Stomach smooth muscle (tissue), 2 donors: ENCODE measurements around the gene PNPLA6.

Experiments
- H3K27ac ChIP-seq: one replicate; pipeline ENCODE4 v1.7.0; 2013; ENCODE audit warnings: mild to moderate bottlenecking, low read length, inconsistent platforms
- H3K27me3 ChIP-seq, 2 donors: one replicate each; pipeline ENCODE4 v1.7.0; 2013; ENCODE audit warnings: low read length in 2 of 2; ENCODE audit not compliant: insufficient read depth in 2 of 2, control insufficient read depth in 1 of 2
- H3K36me3 ChIP-seq, 2 donors: one replicate each; pipeline ENCODE4 v1.7.0; 2013; ENCODE audit warnings: low read length in 2 of 2; ENCODE audit not compliant: control insufficient read depth in 2 of 2, insufficient read depth in 2 of 2
- H3K4me1 ChIP-seq: one replicate; pipeline ENCODE4 v1.7.0; 2013; ENCODE audit warnings: low read length; ENCODE audit not compliant: control insufficient read depth, insufficient read depth
- H3K4me3 ChIP-seq, 2 donors: one replicate each; pipeline ENCODE4 v1.7.0; 2013; ENCODE audit warnings: low read length in 2 of 2
- H3K9ac ChIP-seq, 2 donors: one replicate each; pipeline ENCODE4 v1.7.0; 2013; ENCODE audit warnings: low read length in 2 of 2, mild to moderate bottlenecking in 1 of 2
- H3K9me3 ChIP-seq, 2 donors: one replicate each; pipeline ENCODE4 v1.7.0; 2013; ENCODE audit warnings: low read length in 2 of 2; ENCODE audit not compliant: control insufficient read depth in 2 of 2
- donor health status: healthy.
- donor health status: Pancreatic carcinoma.

The PNPLA6 gene

DNA sequence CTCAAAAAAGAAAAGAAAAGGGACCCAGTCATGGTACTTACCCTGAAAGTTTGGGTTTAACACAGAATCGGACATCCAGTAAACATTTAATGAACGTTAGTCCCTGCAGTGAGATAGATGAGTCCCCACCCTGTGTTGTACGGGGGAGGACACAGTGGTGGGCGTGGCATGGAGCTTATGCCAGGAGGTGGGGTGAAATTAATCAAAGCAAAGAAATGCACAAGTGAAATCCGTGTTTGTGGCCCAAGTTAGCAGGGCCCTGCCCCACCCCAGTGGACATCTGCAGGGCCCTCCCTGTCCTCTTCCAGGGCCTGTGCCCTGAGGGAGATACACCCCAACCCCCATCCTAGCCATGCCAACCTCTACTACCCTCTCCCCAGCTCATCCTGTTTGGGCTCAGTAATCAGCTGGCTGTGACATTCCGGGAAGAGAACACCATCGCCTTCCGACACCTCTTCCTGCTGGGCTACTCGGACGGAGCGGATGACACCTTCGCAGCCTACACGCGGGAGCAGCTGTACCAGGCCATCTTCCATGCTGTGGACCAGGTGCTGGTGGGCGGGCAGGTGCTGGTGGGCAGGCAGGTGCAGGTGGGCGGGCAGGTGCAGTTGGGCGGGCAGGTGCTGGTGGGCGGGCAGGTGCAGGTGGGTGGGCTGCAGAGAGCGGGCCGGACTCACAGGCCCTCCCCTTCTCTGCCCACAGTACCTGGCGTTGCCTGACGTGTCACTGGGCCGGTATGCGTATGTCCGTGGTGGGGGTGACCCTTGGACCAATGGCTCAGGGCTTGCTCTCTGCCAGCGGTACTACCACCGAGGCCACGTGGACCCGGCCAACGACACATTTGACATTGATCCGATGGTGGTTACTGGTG lies 9.2 kb upstream of the PNPLA6 start:
- Histone ChIP-seq H3K27ac (no peak overlapping the region), H3K4me3 (no peak overlapping the region), H3K27me3 (no peaks in the 10 kb centered on the region), H3K4me1 (peaks cover 24% of the 10 kb centered on the region), H3K9me3 (no peaks in the 10 kb centered on the region), H3K36me3 (peaks cover 0 to 19% of the 10 kb centered on the region in 2 donors), H3K9ac (no peak overlapping the region)

DNA sequence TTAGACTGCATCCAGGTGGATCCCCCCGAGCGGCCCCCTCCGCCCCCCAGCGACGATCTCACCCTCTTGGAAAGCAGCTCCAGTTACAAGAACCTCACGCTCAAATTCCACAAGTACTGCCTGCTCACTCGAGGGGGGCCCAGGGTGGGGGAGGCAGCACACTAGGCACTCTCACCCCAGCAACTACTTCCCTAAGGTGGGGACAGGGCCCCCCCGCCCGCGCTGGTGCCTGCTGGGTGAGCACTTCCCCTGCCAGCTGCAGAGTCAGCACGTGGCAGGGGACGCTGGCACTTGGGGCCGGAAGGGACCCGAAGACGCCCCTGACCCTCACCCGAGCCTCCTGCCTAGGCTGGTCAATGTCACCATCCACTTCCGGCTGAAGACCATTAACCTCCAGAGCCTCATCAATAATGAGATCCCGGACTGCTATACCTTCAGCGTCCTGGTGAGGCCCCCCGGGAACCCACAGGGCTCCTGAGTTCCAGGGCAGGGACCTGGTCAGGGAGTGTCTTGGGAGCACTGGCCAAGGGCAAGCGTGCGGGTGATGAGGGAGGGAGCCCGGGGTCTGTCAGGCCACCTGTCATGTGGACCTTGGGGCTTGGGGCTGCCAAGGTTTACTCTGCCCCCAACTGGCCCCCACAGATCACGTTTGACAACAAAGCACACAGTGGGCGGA lies 7.9 kb upstream of the PNPLA6 start:
- no peak overlapping the region for H3K9ac ChIP-seq
- H3K27me3 ChIP-seq, result no peaks in the 10 kb centered on the region
- H3K27ac ChIP-seq, result no peak overlapping the region
- no peaks in the 10 kb centered on the region for H3K9me3 ChIP-seq
- H3K36me3 ChIP-seq, result peaks cover 0 to 22% of the 10 kb centered on the region in 2 donors
- no peak overlapping the region for H3K4me3 ChIP-seq
- peaks cover 14% of the 10 kb centered on the region for H3K4me1 ChIP-seq

DNA sequence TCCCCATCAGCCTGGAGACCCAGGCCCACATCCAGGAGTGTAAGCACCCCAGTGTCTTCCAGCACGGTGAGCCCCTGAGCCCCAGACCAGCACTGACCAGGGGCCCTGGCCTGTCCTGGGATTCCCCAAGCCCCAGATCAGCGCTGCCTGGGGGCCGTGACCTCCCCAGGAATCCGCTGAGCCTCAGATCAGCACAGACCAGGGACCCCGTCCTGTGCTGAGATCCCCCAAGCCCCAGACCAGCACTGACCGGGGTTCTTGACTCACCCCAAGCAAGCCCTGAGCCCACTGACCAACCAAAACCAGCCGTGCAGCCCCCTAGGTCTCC lies 7.4 kb upstream of the PNPLA6 start:
- H3K9ac ChIP-seq, result no peak overlapping the region
- no peak overlapping the region for H3K4me3 ChIP-seq
- peaks cover 10% of the 10 kb centered on the region for H3K4me1 ChIP-seq
- H3K36me3 ChIP-seq, result peaks cover 0 to 22% of the 10 kb centered on the region in 2 donors
- H3K9me3 ChIP-seq, result no peaks in the 10 kb centered on the region
- no peaks in the 10 kb centered on the region for H3K27me3 ChIP-seq
- H3K27ac ChIP-seq, result no peak overlapping the region

GRCh38 chr19:7528522-7529245 lies 6.8 kb upstream of the PNPLA6 start:
- Histone ChIP-seq H3K4me1 (peaks cover 10% of the 10 kb centered on the region), H3K27ac (no peak overlapping the region), H3K9ac (no peak overlapping the region), H3K4me3 (no peak overlapping the region), H3K9me3 (no peaks in the 10 kb centered on the region), H3K27me3 (no peaks in the 10 kb centered on the region), H3K36me3 (peaks cover 0 to 22% of the 10 kb centered on the region in 2 donors)

DNA sequence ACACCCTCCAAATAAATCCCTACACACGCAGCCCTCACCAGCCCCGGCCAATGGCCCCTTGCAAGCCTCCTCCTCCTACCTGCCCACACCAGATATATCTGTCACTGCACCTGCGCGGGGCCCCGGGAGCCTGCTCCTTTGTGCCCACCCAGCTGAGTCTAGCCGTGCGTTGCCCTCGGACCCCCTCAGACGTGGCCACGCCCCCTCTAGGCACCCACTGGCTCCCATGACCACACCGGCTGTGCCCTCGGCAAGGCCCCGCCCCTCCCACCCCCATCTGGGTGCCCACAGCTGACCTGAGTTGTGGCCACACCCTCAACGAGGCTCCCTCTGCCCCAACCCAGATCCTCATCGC lies 6.3 kb upstream of the PNPLA6 start:
- Histone ChIP-seq H3K36me3 (peaks cover 0 to 22% of the 10 kb centered on the region in 2 donors), H3K9ac (no peak overlapping the region), H3K9me3 (no peaks in the 10 kb centered on the region), H3K4me1 (peaks cover 11% of the 10 kb centered on the region), H3K27me3 (no peaks in the 10 kb centered on the region), H3K27ac (no peak overlapping the region), H3K4me3 (no peak overlapping the region)

DNA sequence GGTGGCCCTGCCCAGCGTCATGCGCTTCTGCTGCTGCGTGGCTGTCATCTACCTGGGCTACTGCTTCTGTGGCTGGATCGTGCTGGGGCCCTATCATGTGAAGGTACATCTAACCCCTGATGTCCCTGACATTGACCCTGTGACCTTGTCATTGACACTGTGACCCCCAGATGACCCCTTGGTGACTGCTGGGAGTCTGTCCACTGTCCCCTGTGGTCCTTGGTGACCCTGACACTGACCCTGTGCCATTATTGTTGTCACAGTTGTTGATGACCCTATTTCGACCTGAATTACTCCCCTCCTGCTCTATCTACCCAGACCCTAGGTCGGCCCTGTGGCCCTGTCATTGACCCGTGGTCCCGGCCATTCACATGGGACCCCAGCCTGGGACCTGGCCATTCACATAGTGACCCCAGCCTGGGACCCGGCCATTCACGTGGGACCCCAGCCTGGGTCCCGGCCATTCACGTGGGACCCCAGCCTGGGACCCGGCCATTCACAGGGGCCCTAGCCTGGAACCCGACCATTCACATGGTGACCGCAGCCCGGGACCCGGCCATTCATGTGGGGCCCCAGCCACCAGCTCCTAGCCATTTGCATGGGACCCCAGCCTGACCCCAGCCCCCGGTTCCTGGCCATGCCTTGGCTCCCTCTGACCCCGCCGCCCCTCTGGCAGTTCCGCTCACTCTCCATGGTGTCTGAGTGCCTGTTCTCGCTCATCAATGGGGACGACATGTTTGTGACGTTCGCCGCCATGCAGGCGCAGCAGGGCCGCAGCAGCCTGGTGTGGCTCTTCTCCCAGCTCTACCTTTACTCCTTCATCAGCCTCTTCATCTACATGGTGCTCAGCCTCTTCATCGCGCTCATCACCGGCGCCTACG lies 5.7 kb upstream of the PNPLA6 start:
- Histone ChIP-seq H3K4me1 (peaks cover 16% of the 10 kb centered on the region), H3K9me3 (no peaks in the 10 kb centered on the region), H3K4me3 (no peak overlapping the region), H3K27me3 (no peaks in the 10 kb centered on the region), H3K9ac (no peak overlapping the region), H3K27ac (no peak overlapping the region), H3K36me3 (peaks cover 0 to 20% of the 10 kb centered on the region in 2 donors)

- Histone ChIP-seq H3K9me3 (no peaks in the 10 kb centered on the region), H3K27me3 (no peaks in the 10 kb centered on the region), H3K27ac (peak overlapping the region; percentile 90), H3K4me3 (peak overlapping the region; percentile 93 to 99), H3K9ac (peak overlapping the region; percentile 81 to 92), H3K36me3 (peaks cover 6 to 14% of the 10 kb centered on the region in 2 donors), H3K4me1 (peaks cover 21% of the 10 kb centered on the region)
These were observed 2.1 kb upstream of the PNPLA6 start for GRCh38 chr19:7533281-7533885.

GRCh38 chr19:7533925-7534480 lies 1.5 kb upstream of the PNPLA6 start:
- Histone ChIP-seq H3K4me3 (peak overlapping the region; percentile 93 to 99), H3K27ac (peak overlapping the region; percentile 90), H3K9ac (peak overlapping the region; percentile 85 to 92), H3K4me1 (peaks cover 21% of the 10 kb centered on the region), H3K9me3 (no peaks in the 10 kb centered on the region), H3K36me3 (peaks cover 11 to 16% of the 10 kb centered on the region in 2 donors), H3K27me3 (no peaks in the 10 kb centered on the region)

GRCh38 chr19:7534531-7535046 lies 928 bp upstream of the PNPLA6 start:
- H3K27ac ChIP-seq, result peak overlapping the region; percentile 90
- peak overlapping the region; percentile 93 to 99 for H3K4me3 ChIP-seq
- peak overlapping the region; percentile 85 to 92 for H3K9ac ChIP-seq
- peaks cover 21% of the 10 kb centered on the region for H3K4me1 ChIP-seq
- no peaks in the 10 kb centered on the region for H3K9me3 ChIP-seq
- no peaks in the 10 kb centered on the region for H3K27me3 ChIP-seq
- peaks cover 11 to 14% of the 10 kb centered on the region in 2 donors for H3K36me3 ChIP-seq
